ENCODE results near the gene REV3L. TPM values are rescaled to one million over a fixed set of nuclear protein-coding genes. Genes with fewer than 3 reads are reported as not detected.

Gene REV3L
- total RNA-seq, 1 experiment from 2014 or later, result 12.8 TPM

- ChIA-PET CTCF (no interaction called here), POLR2A (no interaction called here), RAD21 (ENCODE audit: low non-redundant PET in 1 of 2, low total read pairs in 2 of 2, uncharacterized antibody in 2 of 2, unreplicated experiment in 2 of 2) (no interaction called here)
- Histone ChIP-seq H3K9me3 (ENCODE audit: control insufficient read depth in 1 of 2, insufficient read depth in 1 of 2, low read depth in 1 of 2, low read length in 2 of 2) (0 out of 4 replicates have a peak, but pooled peaks cover 0 to 9% of the 10 kb centered on the region in 2 experiments), H3K4me3 (replicated peaks in 1 of 2; ENCODE audit: low read depth in 1 of 2, low read length in 2 of 2) (no peak overlapping the region), H4K20me1 (ENCODE audit: insufficient read depth) (no peaks in the 10 kb centered on the region), H3K79me2 (ENCODE audit: insufficient read depth, low read length) (peaks cover 58% of the 10 kb centered on the region), H3K27ac (ENCODE audit: low read depth, low read length) (no peak overlapping the region), H3K27me3 (ENCODE audit: insufficient read depth, low read length) (no peaks in the 10 kb centered on the region), H3K4me1 (ENCODE audit: control insufficient read depth in 1 of 2, insufficient read depth in 2 of 2, low read length in 2 of 2) (no peaks in the 10 kb centered on the region), H3K4me2 (ENCODE audit: low read length) (no peak overlapping the region), H3K36me3 (ENCODE audit: control insufficient read depth in 1 of 2, insufficient read depth in 2 of 2, low read length in 2 of 2) (peaks cover 0 to 5% of the 10 kb centered on the region in 2 experiments; a peak in 1 of 4 replicates), H2AFZ (ENCODE audit: low read depth, low read length, poor library complexity, severe bottlenecking) (no peak overlapping the region), H3K9me2 (ENCODE audit: insufficient read depth) (no peaks in the 10 kb centered on the region), H3K9ac (ENCODE audit: low read length) (no peak overlapping the region)
- BruUV-seq (replicated peaks), result no TSS peak
- ATAC-seq, result no peak
- no peak for DNase-seq (ENCODE audit: low read depth, low spot score)
- intact Hi-C loops (cut with micrococcal nuclease), result no loop called here
- TF ChIP-seq EGR1 (IDR thresholded peaks at IDR 0.05; ENCODE audit: low read depth), result no peak
- 0 out of 2 replicates have a peak, but pooled peaks have one; percentile 15 for TF ChIP-seq FOSL1 (IDR thresholded peaks at IDR 0.05; ENCODE audit: low read depth)
These were observed 20.1 kb downstream of the REV3L start for GRCh38 chr6:111462770-111463391.

- H3K9me3 ChIP-seq (ENCODE audit: control insufficient read depth in 1 of 2, insufficient read depth in 1 of 2, low read depth in 1 of 2, low read length in 2 of 2), result 0 out of 4 replicates have a peak, but pooled peaks cover 0 to 9% of the 10 kb centered on the region in 2 experiments
- peaks cover 0 to 5% of the 10 kb centered on the region in 2 experiments; a peak in 1 of 4 replicates for H3K36me3 ChIP-seq (ENCODE audit: control insufficient read depth in 1 of 2, insufficient read depth in 2 of 2, low read length in 2 of 2)
- ATAC-seq (no peak), DNase-seq (ENCODE audit: low read depth, low spot score) (no peak)
- no TSS peak for BruUV-seq (replicated peaks)
- H3K27ac ChIP-seq (ENCODE audit: low read depth, low read length), result no peak overlapping the region
- H3K9me2 ChIP-seq (ENCODE audit: insufficient read depth), result no peaks in the 10 kb centered on the region
- peaks cover 58% of the 10 kb centered on the region for H3K79me2 ChIP-seq (ENCODE audit: insufficient read depth, low read length)
- no peak for TF ChIP-seq EZH2 (IDR thresholded peaks at IDR 0.05)
- no peak for TF ChIP-seq RAD21 (IDR thresholded peaks at IDR 0.05; ENCODE audit: low read depth)
- no peak for TF ChIP-seq CTCF (IDR thresholded peaks at IDR 0.05 in 2 of 3, conservative IDR thresholded peaks at IDR 0.05 in 1 of 3; ENCODE audit: borderline replicate concordance in 1 of 3, insufficient read depth in 1 of 3, low read depth in 2 of 3, low read length in 2 of 3)
- TF ChIP-seq FOSL1 (IDR thresholded peaks at IDR 0.05; ENCODE audit: low read depth), result no peak
- H3K9ac ChIP-seq (ENCODE audit: low read length), result no peak overlapping the region
- H4K20me1 ChIP-seq (ENCODE audit: insufficient read depth), result no peaks in the 10 kb centered on the region
- POLR2A ChIA-PET, result no interaction called here
- H2AFZ ChIP-seq (ENCODE audit: low read depth, low read length, poor library complexity, severe bottlenecking), result no peak overlapping the region
- intact Hi-C loops (cut with micrococcal nuclease), result no loop called here
- RAD21 ChIA-PET (ENCODE audit: low non-redundant PET in 1 of 2, low total read pairs in 2 of 2, uncharacterized antibody in 2 of 2, unreplicated experiment in 2 of 2), result no interaction called here
- CTCF ChIA-PET, result no interaction called here
- H3K4me1 ChIP-seq (ENCODE audit: control insufficient read depth in 1 of 2, insufficient read depth in 2 of 2, low read length in 2 of 2), result no peaks in the 10 kb centered on the region
- peak overlapping the region; percentile 19 for H3K4me2 ChIP-seq (ENCODE audit: low read length)
- no peaks in the 10 kb centered on the region for H3K27me3 ChIP-seq (ENCODE audit: insufficient read depth, low read length)
- H3K4me3 ChIP-seq (replicated peaks in 1 of 2; ENCODE audit: low read depth in 1 of 2, low read length in 2 of 2), result no peak overlapping the region
These were observed 21.2 kb downstream of the REV3L start for GRCh38 chr6:111461860-111462259.
